Right kidney (tissue), 1 donor: ENCODE measurements around the gene MYO19.
"Not testable (repeated sequence)": the region's sequence is repeated elsewhere in the genome, so short reads cannot be mapped to it uniquely, and the experiment has no call there.

Experiments used
- DNase-seq: peaks from one replicate; pipeline ENCODE4 v3.0.0-alpha.2; 2016

The MYO19 gene

DNA sequence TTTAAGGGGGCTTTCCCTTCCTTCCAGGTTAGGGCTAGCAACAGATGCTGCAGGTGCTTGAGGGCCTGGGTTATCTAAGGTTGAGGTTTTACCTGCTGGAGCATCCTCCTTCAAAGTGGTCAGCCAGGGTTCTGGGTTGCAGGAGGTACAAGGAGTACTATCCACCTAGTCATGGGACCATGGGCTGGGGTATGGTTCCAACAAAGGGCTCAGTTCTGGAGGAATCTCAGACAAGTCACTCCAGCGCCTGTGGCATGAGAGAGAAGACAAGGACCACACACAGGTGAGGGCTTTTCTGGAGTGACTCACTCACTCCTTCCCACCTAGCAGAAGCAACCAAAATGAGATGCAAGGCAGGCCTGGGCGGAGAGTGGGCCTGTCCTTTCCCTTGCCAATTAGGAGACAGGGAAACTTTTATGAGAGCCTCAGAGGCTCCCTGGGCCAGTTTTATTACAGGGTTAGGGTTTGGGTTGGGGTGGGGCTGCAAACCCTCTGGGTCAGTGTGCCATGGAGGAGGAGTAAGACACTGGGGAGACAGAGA, 2.2 kb downstream of the MYO19 start:
- DNase-seq: no peak

GRCh38 chr17:36529121-36529520, 5.5 kb downstream of the MYO19 start:
- DNase-seq: no peak

GRCh38 chr17:36527621-36528250, 6.9 kb downstream of the MYO19 start:
- no peak for DNase-seq

DNA sequence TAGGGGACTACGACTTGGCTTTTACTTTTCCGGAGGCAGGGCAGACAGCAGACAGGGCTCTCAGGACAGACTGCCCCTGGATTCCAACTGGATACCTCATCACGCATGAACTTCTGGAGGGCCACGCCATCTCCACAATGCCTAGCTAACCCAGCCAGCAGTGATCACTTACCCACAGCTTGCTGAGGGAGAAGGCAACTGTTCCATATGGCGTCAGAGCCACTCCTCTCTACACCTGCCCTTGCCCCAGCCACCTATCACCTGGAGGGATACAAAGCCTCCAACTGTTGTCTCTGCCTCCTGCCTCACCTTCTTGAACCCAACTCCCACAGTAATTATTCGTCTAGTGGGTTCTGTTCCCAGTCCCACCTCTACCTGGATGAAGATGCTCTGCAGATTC, 8.8 kb downstream of the MYO19 start:
- no peak for DNase-seq

DNA sequence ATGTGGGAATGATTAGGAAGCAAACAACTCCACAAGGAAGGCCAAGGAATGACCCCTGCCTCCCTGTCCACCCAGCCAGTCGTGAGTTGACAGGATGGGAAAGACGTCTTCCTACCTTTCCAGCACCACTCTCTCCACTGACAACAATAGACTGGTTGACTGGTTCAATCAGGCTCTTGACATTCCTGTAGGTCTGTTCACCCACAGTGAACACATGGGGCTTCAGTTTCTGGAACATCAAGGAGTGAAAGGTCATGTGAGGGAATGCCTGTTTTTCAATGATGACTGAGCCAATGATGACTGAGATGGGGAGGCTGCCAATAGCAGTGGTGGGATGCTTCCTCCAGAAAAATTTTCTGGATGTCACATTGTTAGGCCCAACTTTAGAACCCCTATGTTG, 9.6 kb downstream of the MYO19 start:
- no peak for DNase-seq

DNA sequence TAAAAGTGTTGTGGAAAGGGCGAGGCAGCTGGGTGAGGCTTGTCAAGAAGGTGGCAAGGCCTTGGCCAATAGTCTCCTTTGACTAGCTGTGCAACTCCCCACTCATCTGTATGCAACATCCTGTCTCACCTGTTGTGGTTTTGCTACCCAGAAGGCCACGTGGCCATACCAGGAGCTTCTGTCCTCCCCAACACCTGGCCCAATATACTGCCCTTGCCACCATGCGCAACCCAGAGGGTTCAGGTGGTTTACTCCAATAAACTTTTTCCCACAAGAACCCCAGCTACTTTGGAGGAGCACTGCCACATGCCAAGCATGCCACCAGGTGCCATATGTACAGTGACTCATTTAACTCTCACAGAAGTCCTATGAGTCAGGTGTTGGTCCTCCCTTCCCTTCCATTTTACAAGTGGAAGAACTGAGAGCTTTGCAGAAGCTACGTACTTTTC, 10.2 kb downstream of the MYO19 start:
- no peak for DNase-seq

DNA sequence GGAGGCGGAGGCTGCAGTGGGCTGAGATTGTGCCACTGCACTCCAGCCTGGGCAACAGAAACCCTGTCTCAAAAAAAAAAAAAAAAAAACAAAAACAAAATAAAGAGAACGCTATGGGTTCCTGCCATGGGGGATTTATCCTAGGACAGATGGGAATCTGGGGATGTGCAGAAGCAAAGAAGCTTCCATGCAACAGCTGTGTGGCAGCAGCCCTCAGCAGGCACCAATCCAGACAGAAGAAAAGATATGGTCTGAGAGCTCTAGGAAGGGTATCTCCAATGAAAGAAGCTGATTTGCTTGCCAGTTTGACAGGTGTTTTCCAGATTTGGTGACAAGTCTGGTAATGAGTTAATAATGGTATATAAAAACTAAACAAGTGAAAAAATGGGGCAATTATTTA, 11.6 kb downstream of the MYO19 start:
- no peak for DNase-seq

GRCh38 chr17:36515837-36516236, 18.8 kb downstream of the MYO19 start:
- DNase-seq: no peak

DNA sequence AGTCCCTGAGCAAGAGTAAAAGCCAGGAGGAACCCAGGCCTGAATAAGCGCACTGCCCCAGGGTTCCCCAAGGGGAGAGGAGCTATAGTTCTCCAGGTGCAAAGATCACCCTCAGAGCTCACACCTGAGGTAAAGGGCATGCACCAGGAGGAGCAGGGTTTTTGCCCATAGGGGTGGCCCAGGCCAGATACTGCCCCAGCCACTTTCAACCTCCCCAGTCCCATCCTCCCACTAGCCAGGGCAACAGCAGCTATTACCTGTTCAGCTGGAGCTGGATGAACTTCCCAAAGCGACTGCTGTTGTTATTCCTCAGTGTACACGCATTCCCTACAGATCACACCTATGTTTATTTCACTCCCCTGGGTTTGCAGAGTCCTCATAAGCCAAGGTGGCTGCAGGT, 19.8 kb downstream of the MYO19 start:
- DNase-seq: no peak

- DNase-seq: no peak
Observed at GRCh38 chr17:36512641-36513040, 22.0 kb downstream of the MYO19 start.

DNA sequence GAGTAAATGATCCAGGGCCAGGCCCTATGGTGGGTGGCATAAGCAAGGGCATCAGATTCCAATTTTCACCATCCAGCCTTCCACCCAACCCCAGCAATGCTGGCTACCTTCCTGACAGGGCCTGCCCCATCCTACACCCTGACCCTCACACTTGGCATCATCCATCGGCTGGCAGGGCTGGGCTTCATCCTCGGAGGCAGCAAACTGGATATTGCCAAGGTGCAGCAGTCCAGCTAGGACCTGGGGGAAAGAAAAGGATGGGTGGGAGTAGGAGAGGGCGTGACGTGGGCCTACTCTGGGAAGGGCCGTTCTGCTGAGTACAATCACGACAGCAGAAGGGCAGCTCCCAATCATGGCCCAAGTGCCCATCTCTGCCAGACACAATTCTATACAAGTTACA, 23.5 kb downstream of the MYO19 start:
- no peak for DNase-seq

DNA sequence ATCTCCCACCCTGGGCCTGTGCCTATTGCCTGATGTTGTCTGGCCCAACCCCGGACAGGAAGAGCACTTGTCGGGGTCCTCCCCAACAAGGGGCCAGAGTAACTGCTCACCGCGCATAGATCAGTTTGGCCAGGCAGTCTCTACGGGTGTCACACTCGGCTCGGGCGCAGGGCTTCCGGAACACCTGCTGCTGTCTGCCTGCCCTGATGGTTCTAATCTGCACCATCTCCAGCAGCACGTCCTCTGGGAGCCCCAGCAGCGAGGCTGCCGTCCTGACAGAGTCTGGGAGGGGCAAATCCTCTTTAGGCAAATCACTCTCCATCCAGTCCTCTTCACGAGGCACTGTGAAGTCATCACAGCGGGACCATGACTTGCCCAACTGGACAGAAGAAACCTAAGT, 24.0 kb downstream of the MYO19 start:
- DNase-seq: no peak

GRCh38 chr17:36509272-36509985, 25.2 kb downstream of the MYO19 start:
- DNase-seq: no peak

DNA sequence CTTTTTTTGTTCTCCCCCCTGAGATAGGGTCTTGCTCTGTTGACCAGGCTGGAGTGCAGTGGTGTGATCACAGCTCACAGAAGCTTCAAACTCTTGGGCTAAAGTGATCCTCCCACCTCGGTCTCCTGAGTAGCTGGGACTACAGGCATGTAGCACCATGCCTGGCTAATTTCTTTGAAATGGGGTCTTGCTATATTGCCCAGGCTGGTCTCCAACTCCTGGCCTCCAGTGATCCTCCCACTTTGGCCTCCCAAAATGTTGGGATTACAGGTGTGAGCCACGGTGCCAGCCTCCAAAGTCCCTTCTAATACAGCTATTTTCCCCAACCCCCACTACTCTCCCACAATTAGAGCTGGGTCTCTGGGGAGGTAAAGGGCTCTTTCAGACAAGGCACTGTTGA, 26.2 kb downstream of the MYO19 start:
- not testable (repeated sequence) for DNase-seq

- DNase-seq: no peak
Observed at GRCh38 chr17:36507266-36507665, 27.4 kb downstream of the MYO19 start.

GRCh38 chr17:36506831-36507230, 27.8 kb downstream of the MYO19 start:
- DNase-seq: no peak

DNA sequence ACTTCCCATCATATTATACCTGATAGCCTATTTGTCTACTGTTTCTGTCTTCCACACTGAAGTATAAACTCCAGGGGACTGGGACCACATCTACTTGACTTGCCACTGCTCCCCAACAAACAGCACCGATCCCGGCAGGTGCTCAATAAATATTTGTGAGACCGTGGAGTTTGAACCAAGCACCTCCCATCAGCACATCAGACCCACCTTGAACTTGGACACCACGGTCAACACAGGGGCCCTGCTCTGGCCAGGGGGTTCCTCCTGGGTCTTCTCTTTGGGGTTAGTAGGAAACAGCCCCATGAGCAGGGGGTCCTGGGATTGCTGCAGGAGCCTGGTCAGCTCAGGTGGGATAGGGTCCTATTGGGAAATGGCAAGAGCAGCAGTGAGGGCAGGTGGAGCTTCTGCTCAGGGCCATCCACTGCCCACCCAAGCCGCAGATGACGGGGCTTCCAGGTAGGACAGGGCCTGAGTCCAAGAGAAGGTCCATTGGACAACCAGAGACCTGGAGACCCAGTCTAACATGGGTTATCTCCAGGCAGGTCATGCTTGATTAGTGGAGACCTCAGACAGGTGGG, 28.3 kb downstream of the MYO19 start:
- DNase-seq: no peak

GRCh38 chr17:36505171-36505570, 29.5 kb downstream of the MYO19 start:
- DNase-seq: no peak

GRCh38 chr17:36504156-36504545, 30.5 kb downstream of the MYO19 start:
- DNase-seq: no peak

- DNase-seq: no peak
Observed at GRCh38 chr17:36503456-36504155, 31.1 kb downstream of the MYO19 start.

DNA sequence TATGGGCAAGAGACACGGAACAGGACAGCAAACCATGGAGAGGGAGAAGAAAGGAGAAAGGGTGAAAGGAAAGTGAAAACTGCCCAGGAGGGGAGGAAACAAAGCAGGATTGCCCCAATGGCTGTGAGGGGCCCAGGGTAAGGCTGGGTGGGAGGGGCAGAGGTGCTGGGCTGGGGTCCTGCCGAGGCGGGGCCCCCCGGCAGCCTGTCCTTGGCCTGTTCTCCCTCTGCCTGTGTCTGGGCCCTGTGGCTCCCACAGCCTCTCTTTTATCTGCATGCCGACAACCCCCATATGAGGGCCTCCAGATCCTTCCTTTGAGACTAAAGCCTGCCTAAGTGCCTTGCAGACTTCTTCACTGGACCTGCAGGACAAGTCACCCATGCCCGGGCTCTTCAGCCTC, 32.7 kb downstream of the MYO19 start:
- no peak for DNase-seq

GRCh38 chr17:36501351-36501750, 33.3 kb downstream of the MYO19 start:
- no peak for DNase-seq

DNA sequence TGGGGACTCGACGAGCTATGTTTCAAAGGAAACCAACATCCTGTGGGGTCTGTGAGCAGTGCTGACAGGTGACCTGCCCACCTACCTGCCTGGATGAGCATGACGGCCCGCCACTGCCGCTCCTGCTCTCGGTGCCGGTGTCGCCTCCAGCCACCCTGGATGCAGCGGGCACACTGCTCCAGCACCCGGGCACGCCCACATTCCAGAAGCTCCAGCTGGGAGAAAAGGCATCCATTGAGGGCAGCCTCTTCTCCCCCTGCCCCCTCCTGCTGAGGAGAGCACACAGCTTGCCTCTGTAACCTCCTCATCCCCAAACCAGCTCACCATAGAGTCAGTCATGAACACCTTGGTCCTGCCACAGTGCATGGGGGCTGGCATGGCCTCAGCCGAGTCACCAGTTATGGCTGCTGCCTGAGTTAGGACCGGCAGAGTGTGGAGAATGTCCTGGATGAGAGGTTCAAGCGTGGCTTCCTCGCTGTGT, 33.9 kb downstream of the MYO19 start:
- DNase-seq: no peak
